Gastroesophageal sphincter (tissue), 3 donors: ENCODE results near the gene TXNDC17.

Experiments used
- CTCF ChIP-seq, 4 experiments: fragments of 200-600 bp in 2 of 4; fragments of 450-650 bp in 2 of 4; sonication (generic) in 1 of 4; IDR thresholded peaks; one replicate each; pipeline ENCODE4 v1.5.1; 2017 to 2019; ENCODE audit warnings: antibody characterized with exemption in 4 of 4, mild to moderate bottlenecking in 2 of 4, moderate library complexity in 2 of 4
- POLR2A ChIP-seq, 2 donors: fragments of 450-650 bp; IDR thresholded peaks; one replicate each; pipeline ENCODE4 v1.6.1; 2017; ENCODE audit warnings: antibody characterized with exemption in 2 of 2, mild to moderate bottlenecking in 2 of 2, moderate library complexity in 1 of 2
- POLR2AphosphoS5 ChIP-seq: sonication (generic); formaldehyde crosslinking; IDR thresholded peaks from one replicate; pipeline ENCODE4 v1.6.1; 2017; ENCODE audit warnings: antibody characterized with exemption

DNA sequence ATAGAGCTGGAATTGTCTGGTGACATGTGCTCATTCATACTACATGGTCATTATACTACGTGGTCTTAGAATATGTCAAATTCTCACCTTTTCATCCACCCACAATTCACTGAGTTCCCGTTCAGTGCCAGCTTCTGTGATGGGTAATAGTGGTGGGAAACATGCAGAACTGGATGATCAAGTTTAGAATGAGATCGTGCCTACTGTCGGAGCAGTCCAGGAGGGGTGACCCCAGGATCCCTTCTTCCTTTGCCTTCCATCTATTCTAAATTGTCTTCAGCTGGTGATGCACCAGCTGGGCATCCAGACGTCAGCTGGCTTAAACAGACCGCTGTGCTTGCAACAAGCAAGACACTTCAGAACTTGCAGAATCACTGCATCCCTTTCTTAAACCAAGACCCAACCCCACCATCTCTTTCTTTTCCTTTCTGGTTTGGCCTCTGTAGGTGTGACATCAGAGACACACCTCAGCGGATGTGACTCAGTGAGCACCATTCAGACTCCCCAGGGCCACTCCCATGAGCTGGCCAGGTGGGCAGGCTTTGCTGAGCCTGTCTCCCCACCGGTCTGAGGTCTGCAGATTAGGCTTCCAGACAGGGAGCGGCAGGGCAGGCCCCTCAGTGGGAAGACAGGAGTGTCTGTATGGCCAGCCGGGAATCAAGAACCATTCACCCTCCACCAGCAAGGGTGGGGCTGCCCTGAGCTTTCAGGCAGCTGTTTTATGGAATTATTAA lies 28.8 kb downstream of the TXNDC17 start:
- TF ChIP-seq CTCF (IDR thresholded peaks at IDR 0.05) (no peak), POLR2AphosphoS5 (no peak), POLR2A (IDR thresholded peaks at IDR 0.05) (no peak)
